Ovary (tissue), 9 donors: ENCODE data around the gene ASAP2. TPM values are rescaled to one million over a fixed set of nuclear protein-coding genes. Genes with fewer than 3 reads are reported as not detected.

Experiments used
- DNase-seq, 5 donors: peaks; one replicate each; pipeline ENCODE4 v3.0.0-alpha.2; 2019 to 2020
- H3K27ac ChIP-seq, 2 donors: fragments of 200-600 bp; one replicate each; pipeline versions ENCODE4 v1.5.1 to v1.8.0; 2019 to 2022
- H3K27me3 ChIP-seq: fragments of 200-600 bp; one replicate; pipeline ENCODE4 v1.8.0; 2022
- H3K36me3 ChIP-seq: fragments of 200-600 bp; sonication (generic); one replicate; pipeline ENCODE4 v1.5.1; 2019
- H3K4me1 ChIP-seq: one replicate; pipeline ENCODE4 v1.8.1; 2013; ENCODE audit warnings: mild to moderate bottlenecking, moderate library complexity; ENCODE audit not compliant: insufficient read depth
- H3K4me3 ChIP-seq: fragments of 200-600 bp; sonication (generic); one replicate; pipeline ENCODE4 v1.5.1; 2017
- H3K9me3 ChIP-seq, 2 donors: fragments of 200-600 bp in 1 of 2; sonication (generic) in 1 of 2; one replicate each; pipeline versions ENCODE4 v1.5.1 to v1.8.1; 2013 to 2019; ENCODE audit warnings: mild to moderate bottlenecking in 1 of 2, moderate library complexity in 1 of 2
- CTCF ChIP-seq, 3 donors: fragments of 450-650 bp in 2 of 3; fragments of 200-600 bp in 1 of 3; IDR thresholded peaks; one replicate each; pipeline versions ENCODE4 v1.5.1 to v1.8.0; 2016 to 2022; ENCODE audit warnings: antibody characterized with exemption in 3 of 3, mild to moderate bottlenecking in 1 of 3
- EP300 ChIP-seq: sonication (generic); formaldehyde crosslinking; IDR thresholded peaks from one replicate; pipeline ENCODE4 v1.6.1; 2017; ENCODE audit warnings: antibody characterized with exemption
- POLR2A ChIP-seq: fragments of 450-650 bp; IDR thresholded peaks from one replicate; pipeline ENCODE4 v1.6.1; 2017; ENCODE audit warnings: antibody characterized with exemption, mild to moderate bottlenecking, moderate library complexity
- WGBS, 3 donors: extraction: QIAGEN DNeasy Blood & Tissue Kit in 1 of 3; methylation state at CpG; one replicate each; pipeline versions ENCODE4 v1.1.5 to v1.1.7; 2013 to 2017; 5-methylcytosine and 5-hydroxymethylcytosine counted together
- intact Hi-C, 4 donors: fragments of 100-400 bp; cut with DNase I; formaldehyde crosslinking; loops; one replicate each; pipeline versions ENCODE4 v1.11.0 to v1.15.1; 2022 to 2023
- polyA plus RNA-seq, 2 donors: library from polyadenylated mRNA; stranded (reverse); fragments of 200-250 nt in 1 of 2; fragments of 350-450 nt in 1 of 2; fragmentation: Illumina TruSeq in 1 of 2; extraction: RNeasy Lipid Tissue Mini Kit (QIAGEN cat#74804) in 1 of 2; gene quantifications; one replicate each; pipeline ENCODE4 v1.2.3, GENCODE V29; 2013 to 2014
- total RNA-seq, 7 donors: library from RNA; depleted of rRNA in 2 of 7; stranded (reverse); fragments of >200 nt in 2 of 7; fragmentation: NEBNext Ultra II Directional in 3 of 7; extraction: Animal tissue kit (Norgen Biotek cat#: 25700) in 3 of 7; gene quantifications; one replicate each; pipeline versions ENCODE4 v1.1.0 to v1.2.4, GENCODE V29; 2016 to 2023
- donor health status: DM: no; HTN: no; CAD: no; lungs with moderate emphysema.
- donor health status: DM: no; HTN: no; CAD: no.
- donor health status: Bipolar disorder and iron deficiency.
- donor health status: DM: yes; HTN: yes; CAD: no.
- donor health status: DM: no; HTN: no; CAD: no.
- donor health status: DM: yes; HTN: yes; CAD: no.

The ASAP2 gene
- total and polyA plus RNA-seq, 9 donors, result 10.3 to 22.7 (median 15.5) TPM

- TF ChIP-seq POLR2A (no peak), EP300 (no peak), CTCF (IDR thresholded peaks at IDR 0.05) (no peak)
- peak; percentile 48 to 81 (median 53) for DNase-seq
- no peak overlapping the region for H3K4me3 ChIP-seq
- H3K27me3 ChIP-seq, result no peaks in the 10 kb centered on the region
- WGBS, 3 donors, result 18 to 25% (median 22%) methylated on average over 9 of the region's 9 CpGs
- no peaks in the 10 kb centered on the region for H3K9me3 ChIP-seq
- intact Hi-C loops, result no loop called here
- peak overlapping the region in 1 of 2 donors; percentile 34 for H3K27ac ChIP-seq
- H3K36me3 ChIP-seq, result no peaks in the 10 kb centered on the region
- H3K4me1 ChIP-seq, result peaks cover 7% of the 10 kb centered on the region
Observed at GRCh38 chr2:9191041-9191481, 15.6 kb upstream of the ASAP2 start.

- WGBS, 3 donors, result 96 to 99% (median 97%) methylated on average over 3 of the region's 3 CpGs
- H3K4me3 ChIP-seq, result no peak overlapping the region
- no peaks in the 10 kb centered on the region for H3K27me3 ChIP-seq
- no peaks in the 10 kb centered on the region for H3K9me3 ChIP-seq
- no peaks in the 10 kb centered on the region for H3K36me3 ChIP-seq
- DNase-seq, result no peak
- intact Hi-C loops, result no loop called here
- H3K27ac ChIP-seq, result no peak overlapping the region
- TF ChIP-seq CTCF (IDR thresholded peaks at IDR 0.05) (no peak), POLR2A (no peak), EP300 (no peak)
- H3K4me1 ChIP-seq, result peaks cover 7% of the 10 kb centered on the region
Observed at GRCh38 chr2:9192712-9193111, 13.9 kb upstream of the ASAP2 start.

GRCh38 chr2:9194352-9194751 lies 12.3 kb upstream of the ASAP2 start:
- H3K27me3 ChIP-seq, result no peaks in the 10 kb centered on the region
- H3K4me1 ChIP-seq, result peaks cover 7% of the 10 kb centered on the region
- no peak overlapping the region for H3K27ac ChIP-seq
- no peaks in the 10 kb centered on the region for H3K9me3 ChIP-seq
- TF ChIP-seq EP300 (no peak), POLR2A (no peak)
- H3K36me3 ChIP-seq, result no peaks in the 10 kb centered on the region
- intact Hi-C loops, result no loop called here
- no peak for DNase-seq
- no peak overlapping the region for H3K4me3 ChIP-seq

- no peak overlapping the region for H3K27ac ChIP-seq
- DNase-seq, result no peak
- no peaks in the 10 kb centered on the region for H3K9me3 ChIP-seq
- H3K36me3 ChIP-seq, result no peaks in the 10 kb centered on the region
- H3K4me1 ChIP-seq, result no peaks in the 10 kb centered on the region
- H3K4me3 ChIP-seq, result no peak overlapping the region
- no peak for TF ChIP-seq EP300
- no peak for TF ChIP-seq POLR2A
- WGBS, 3 donors, result 90 to 93% (median 93%) methylated on average over 3 of the region's 3 CpGs
- H3K27me3 ChIP-seq, result no peaks in the 10 kb centered on the region
- intact Hi-C loops, result no loop called here
Observed at GRCh38 chr2:9196637-9197036, 10.0 kb upstream of the ASAP2 start.

GRCh38 chr2:9197916-9198315 lies 8.7 kb upstream of the ASAP2 start:
- DNase-seq, result no peak
- Histone ChIP-seq H3K36me3 (no peaks in the 10 kb centered on the region), H3K4me1 (no peaks in the 10 kb centered on the region), H3K9me3 (no peaks in the 10 kb centered on the region), H3K27me3 (no peaks in the 10 kb centered on the region), H3K4me3 (no peak overlapping the region), H3K27ac (no peak overlapping the region)
- 87 to 91% (median 89%) methylated on average over 5 of the region's 5 CpGs for WGBS, 3 donors
- intact Hi-C loops, result no loop called here
- TF ChIP-seq POLR2A, result no peak
- TF ChIP-seq CTCF (IDR thresholded peaks at IDR 0.05), result no peak
- no peak for TF ChIP-seq EP300
